Neural cell (in vitro differentiated cells): ENCODE results near the gene FBXO30. TPM values are rescaled to one million over a fixed set of nuclear protein-coding genes. Genes with fewer than 3 reads are reported as not detected.

ENCODE experiments used
- H2AFZ ChIP-seq: fragments of 200-600, 300-800 bp; sonication (generic), shearing (Covaris generic); 2 replicates; pipeline ENCODE4 v1.6.0; 2014; ENCODE audit warnings: low read depth, mild to moderate bottlenecking, antibody characterized with exemption, low read length, moderate library complexity
- H3F3A ChIP-seq: fragments of 200-600 bp; shearing (Covaris generic); 2 replicates; pipeline ENCODE4 v1.6.1; 2016; ENCODE audit warnings: mild to moderate bottlenecking, moderate library complexity, mixed read lengths, antibody characterized with exemption, low read length; ENCODE audit not compliant: insufficient read depth, poor library complexity, severe bottlenecking
- H3K27ac ChIP-seq: fragments of 200-600, 300-800 bp; sonication (generic), shearing (Covaris generic); 2 replicates; pipeline ENCODE4 v1.5.1; 2014; ENCODE audit warnings: mild to moderate bottlenecking, low read length, moderate library complexity
- H3K27me3 ChIP-seq: fragments of 300-800, 200-600 bp; sonication (generic), shearing (Covaris generic); 2 replicates; pipeline ENCODE4 v1.6.0; 2014; ENCODE audit warnings: mild to moderate bottlenecking, low read depth, low read length, moderate library complexity; ENCODE audit not compliant: insufficient read depth
- H3K36me3 ChIP-seq: fragments of 300-800, 200-600 bp; sonication (generic), shearing (Covaris generic); 2 replicates; pipeline ENCODE4 v1.5.1; 2014; ENCODE audit warnings: mild to moderate bottlenecking, antibody characterized with exemption, low read length, moderate library complexity; ENCODE audit not compliant: insufficient read depth
- H3K4me2 ChIP-seq: fragments of 300-800, 200-600 bp; sonication (generic), shearing (Covaris generic); 2 replicates; pipeline ENCODE4 v1.6.0; 2014; ENCODE audit warnings: mild to moderate bottlenecking, low read length
- H3K4me3 ChIP-seq: fragments of 300-800, 200-600 bp; sonication (generic), shearing (Covaris generic); 2 replicates; pipeline ENCODE4 v1.5.1; 2014; ENCODE audit warnings: mild to moderate bottlenecking, low read length, moderate library complexity
- H3K79me2 ChIP-seq: fragments of 200-600 bp; shearing (Covaris generic); replicated peaks from 2 replicates; pipeline ENCODE4 v1.6.0; 2014; ENCODE audit warnings: mild to moderate bottlenecking, low read length, moderate library complexity; ENCODE audit not compliant: insufficient read depth
- H3K9ac ChIP-seq: fragments of 300-800, 200-600 bp; sonication (generic), shearing (Covaris generic); 2 replicates; pipeline ENCODE4 v1.6.1; 2016; ENCODE audit warnings: mild to moderate bottlenecking, low read length, mixed read lengths
- H3K9me2 ChIP-seq: fragments of 200-600 bp; shearing (Covaris generic); 2 replicates; pipeline ENCODE4 v1.6.1; 2016; ENCODE audit warnings: mild to moderate bottlenecking, low read length, mixed read lengths; ENCODE audit not compliant: insufficient read depth
- H3K9me3 ChIP-seq: fragments of 200-600, 300-800 bp; sonication (generic), shearing (Covaris generic); 2 replicates; pipeline ENCODE4 v1.6.1; 2016; ENCODE audit warnings: mild to moderate bottlenecking, mixed run types, low read length, moderate library complexity, mixed read lengths
- H4K20me1 ChIP-seq: fragments of 200-600 bp; shearing (Covaris generic); 2 replicates; pipeline ENCODE4 v1.6.1; 2016; ENCODE audit warnings: mild to moderate bottlenecking, mixed run types; ENCODE audit not compliant: insufficient read depth
- CTCF ChIP-seq: fragments of 450-650 bp; IDR thresholded peaks from 2 replicates; pipeline ENCODE4 v1.5.1; 2014; ENCODE audit warnings: antibody characterized with exemption, mild to moderate bottlenecking, moderate library complexity; ENCODE audit not compliant: poor library complexity, severe bottlenecking
- EP300 ChIP-seq: fragments of 450-650 bp; conservative IDR thresholded peaks from 2 replicates; pipeline ENCODE4 v1.6.1; 2014; ENCODE audit warnings: antibody characterized with exemption, mild to moderate bottlenecking, moderate library complexity; ENCODE audit not compliant: poor library complexity, severe bottlenecking
- EZH2 ChIP-seq: fragments of 200-600, 300-800 bp; shearing (Covaris generic), sonication (generic); IDR thresholded peaks from 2 replicates; pipeline ENCODE4 v1.6.1; 2014; ENCODE audit warnings: antibody characterized with exemption, low read length, borderline replicate concordance, mild to moderate bottlenecking; ENCODE audit not compliant: insufficient read depth, poor library complexity, severe bottlenecking
- MXI1 ChIP-seq: fragments of 450-650 bp; conservative IDR thresholded peaks from 2 replicates; pipeline ENCODE4 v1.6.1; 2014; ENCODE audit warnings: antibody characterized with exemption, mild to moderate bottlenecking; ENCODE audit not compliant: poor library complexity, severe bottlenecking
- POLR2AphosphoS5 ChIP-seq: IDR thresholded peaks from 2 replicates; pipeline ENCODE4 v1.6.1; 2012
- RAD21 ChIP-seq: fragments of 450-650 bp; conservative IDR thresholded peaks from 2 replicates; pipeline ENCODE4 v1.6.1; 2014; ENCODE audit warnings: antibody characterized with exemption, mild to moderate bottlenecking, moderate library complexity
- REST ChIP-seq: IDR thresholded peaks from 2 replicates; pipeline ENCODE4 v1.6.1; 2012; ENCODE audit warnings: borderline replicate concordance
- SMC3 ChIP-seq: fragments of 450-650 bp; conservative IDR thresholded peaks from 2 replicates; pipeline ENCODE4 v1.6.1; 2014; ENCODE audit warnings: antibody characterized with exemption, mild to moderate bottlenecking, moderate library complexity; ENCODE audit not compliant: poor library complexity
- TAF1 ChIP-seq: IDR thresholded peaks from 2 replicates; pipeline ENCODE4 v1.6.1; 2012; ENCODE audit warnings: low read depth
- polyA plus RNA-seq: library from polyadenylated mRNA; depleted of rRNA; stranded (reverse); fragments of >200 nt; gene quantifications from 2 replicates; pipeline ENCODE4 v1.2.3, GENCODE V29; 2014

Gene FBXO30
- polyA plus RNA-seq, 1 donor from 2014 or later = 14.0 TPM

- Histone ChIP-seq H3K4me3 (no peak overlapping the region), H3K36me3 (peaks cover 8% of the 10 kb centered on the region), H2AFZ (no peak overlapping the region), H3F3A (no peaks in the 10 kb centered on the region), H3K27me3 (no peaks in the 10 kb centered on the region), H3K9me2 (no peaks in the 10 kb centered on the region), H3K9ac (no peak overlapping the region), H3K27ac (no peak overlapping the region), H3K79me2 (peaks cover 60% of the 10 kb centered on the region), H4K20me1 (no peaks in the 10 kb centered on the region), H3K9me3 (no peaks in the 10 kb centered on the region), H3K4me2 (no peak overlapping the region)
- no peak for TF ChIP-seq EZH2
- no peak for TF ChIP-seq MXI1
- TF ChIP-seq SMC3 = no peak
- no peak for TF ChIP-seq RAD21
- no peak for TF ChIP-seq REST
- no peak for TF ChIP-seq TAF1
- no peak for TF ChIP-seq CTCF
- no peak for TF ChIP-seq POLR2AphosphoS5
- no peak for TF ChIP-seq EP300
These were observed 16.1 kb downstream of the FBXO30 start for GRCh38 chr6:145798530-145798929.

- no peaks in the 10 kb centered on the region for H3K9me2 ChIP-seq
- H4K20me1 ChIP-seq = no peaks in the 10 kb centered on the region
- peaks cover 21% of the 10 kb centered on the region for H3K36me3 ChIP-seq
These were observed 25.2 kb downstream of the FBXO30 start for GRCh38 chr6:145789443-145789842.

More at GRCh38 chr6:145789443-145789842, 25.2 kb downstream of the FBXO30 start:
- Histone ChIP-seq H2AFZ (no peak overlapping the region), H3F3A (no peaks in the 10 kb centered on the region), H3K4me3 (no peak overlapping the region), H3K27ac (no peak overlapping the region), H3K79me2 (peaks cover 7% of the 10 kb centered on the region), H3K9me3 (peaks cover 5% of the 10 kb centered on the region), H3K4me2 (no peak overlapping the region), H3K27me3 (no peaks in the 10 kb centered on the region), H3K9ac (no peak overlapping the region)
- TF ChIP-seq EP300 (no peak), POLR2AphosphoS5 (no peak), EZH2 (no peak), TAF1 (no peak), MXI1 (no peak), CTCF (no peak), SMC3 (no peak), RAD21 (no peak), REST (no peak)
